ENCODE measurements around the gene RPS19. TPM values are rescaled to one million over a fixed set of nuclear protein-coding genes. Genes with fewer than 3 reads are reported as not detected.

RPS19 gene
- 1,349 TPM for total RNA-seq (2021; ENCODE audit: unreplicated experiment)
- 1,726 TPM for polyA plus RNA-seq (2012; ENCODE audit: insufficient read length)
- percentile 98 among the genes with signal in this experiment for Bru-seq, nascent RNA
- percentile 92 among the genes with signal in this experiment for BruChase-seq, experiment 1, labeled RNA remaining after a 2-hour chase
- percentile 94 among the genes with signal in this experiment for BruChase-seq, experiment 2, labeled RNA remaining after a 6-hour chase
- long read RNA-seq, transcript RPS19-206 (6 exons, 2,359 nt): major isoform, 648 of 759 reads
- long read RNA-seq, transcript RPS19-207 (6 exons, 668 nt): minor isoform, 7 of 759 reads
- long read RNA-seq, partial matches to known transcripts: 74 of 759 reads
- long read RNA-seq, other reads (novel, unspliced or antisense): 26 of 759 reads

- POLR2A ChIA-PET: interaction anchor here (0.6 to 1.4 kb wide), 2 partner anchors 11 to 39 kb away, joined by 4 to 9 read pairs; no protein-coding TSS in a partner anchor
- peak; percentile 92 for ATAC-seq
- no TSS peak for BruUV-seq (replicated peaks)
- CTCF ChIA-PET: interaction anchor here (0.5 to 0.7 kb wide), 2 partner anchors 17 to 83 kb away, joined by 3 to 7 read pairs; no protein-coding TSS in a partner anchor
- Histone ChIP-seq H3K27me3 (ENCODE audit: control insufficient read depth, insufficient read depth, low read length) (no peaks in the 10 kb centered on the region), H3K4me1 (ENCODE audit: control insufficient read depth, insufficient read depth, low read length) (peaks cover 28% of the 10 kb centered on the region), H3K27ac (ENCODE audit: low read length) (peak within 1 kb of the TSS; percentile 94), H3K36me3 (ENCODE audit: control insufficient read depth, insufficient read depth, low read length) (peaks cover 29% of the 10 kb centered on the region), H3K4me3 (ENCODE audit: low read depth in 2 of 2, low read length in 2 of 2) (peak within 1 kb of the TSS; percentile 94), H3K9me3 (ENCODE audit: control insufficient read depth, insufficient read depth, low read depth, low read length) (no peaks in the 10 kb centered on the region)
- intact Hi-C loops (cut with micrococcal nuclease; ENCODE audit: unreplicated experiment): no loop called here
- in situ Hi-C loops (cut with HindIII; ENCODE audit: low pct_unique_long_range_greater_than_20kb, low sequenced_read_pairs): no loop called here
- DNase-seq (ENCODE audit: low read depth, low spot score): peak; percentile 87
- TF ChIP-seq POLR2AphosphoS5 (IDR thresholded peaks at IDR 0.05; ENCODE audit: low read depth, low read length): peak; percentile 89
- peak; percentile 75 for TF ChIP-seq TCF7L2 (IDR thresholded peaks at IDR 0.05; ENCODE audit: low read depth, low read length)
- peak; percentile 49; the same call in 1 of the 2 replicates for TF ChIP-seq SIN3A (IDR thresholded peaks at IDR 0.05; ENCODE audit: borderline replicate concordance, insufficient read depth, low read depth, low read length)
- TF ChIP-seq, protein P1, sequence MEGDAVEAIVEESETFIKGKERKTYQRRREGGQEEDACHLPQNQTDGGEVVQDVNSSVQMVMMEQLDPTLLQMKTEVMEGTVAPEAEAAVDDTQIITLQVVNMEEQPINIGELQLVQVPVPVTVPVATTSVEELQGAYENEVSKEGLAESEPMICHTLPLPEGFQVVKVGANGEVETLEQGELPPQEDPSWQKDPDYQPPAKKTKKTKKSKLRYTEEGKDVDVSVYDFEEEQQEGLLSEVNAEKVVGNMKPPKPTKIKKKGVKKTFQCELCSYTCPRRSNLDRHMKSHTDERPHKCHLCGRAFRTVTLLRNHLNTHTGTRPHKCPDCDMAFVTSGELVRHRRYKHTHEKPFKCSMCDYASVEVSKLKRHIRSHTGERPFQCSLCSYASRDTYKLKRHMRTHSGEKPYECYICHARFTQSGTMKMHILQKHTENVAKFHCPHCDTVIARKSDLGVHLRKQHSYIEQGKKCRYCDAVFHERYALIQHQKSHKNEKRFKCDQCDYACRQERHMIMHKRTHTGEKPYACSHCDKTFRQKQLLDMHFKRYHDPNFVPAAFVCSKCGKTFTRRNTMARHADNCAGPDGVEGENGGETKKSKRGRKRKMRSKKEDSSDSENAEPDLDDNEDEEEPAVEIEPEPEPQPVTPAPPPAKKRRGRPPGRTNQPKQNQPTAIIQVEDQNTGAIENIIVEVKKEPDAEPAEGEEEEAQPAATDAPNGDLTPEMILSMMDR (IDR thresholded peaks at IDR 0.05): no peak; the same call in 1 of the 2 replicates
- no peak for TF ChIP-seq REST (IDR thresholded peaks at IDR 0.05; ENCODE audit: insufficient read depth in 1 of 2, low read depth in 2 of 2, low read length in 1 of 2)
These were observed at the start of gene RPS19 for GRCh38 chr19:41859618-41860418. TSS of gene RPS19 (plus strand) at chr19:41860255. CDS start at chr19:41860775, 520 bp downstream.

GRCh38 chr19:41810301-41810700, 49.8 kb upstream of the RPS19 start:
- no peak overlapping the region for H3K4me3 ChIP-seq (ENCODE audit: low read depth in 2 of 2, low read length in 2 of 2)
- in situ Hi-C loops (cut with HindIII; ENCODE audit: low pct_unique_long_range_greater_than_20kb, low sequenced_read_pairs): no loop called here
- no peak overlapping the region for H3K27ac ChIP-seq (ENCODE audit: low read length)
- no peaks in the 10 kb centered on the region for H3K27me3 ChIP-seq (ENCODE audit: control insufficient read depth, insufficient read depth, low read length)
- intact Hi-C loops (cut with micrococcal nuclease; ENCODE audit: unreplicated experiment): no loop called here
- no peaks in the 10 kb centered on the region for H3K4me1 ChIP-seq (ENCODE audit: control insufficient read depth, insufficient read depth, low read length)
- TF ChIP-seq, protein P1 (IDR thresholded peaks at IDR 0.05): no peak
- TF ChIP-seq POLR2AphosphoS5 (IDR thresholded peaks at IDR 0.05; ENCODE audit: low read depth, low read length) (no peak), TCF7L2 (IDR thresholded peaks at IDR 0.05; ENCODE audit: low read depth, low read length) (no peak), REST (IDR thresholded peaks at IDR 0.05; ENCODE audit: insufficient read depth in 1 of 2, low read depth in 2 of 2, low read length in 1 of 2) (no peak), SIN3A (IDR thresholded peaks at IDR 0.05; ENCODE audit: borderline replicate concordance, insufficient read depth, low read depth, low read length) (no peak)
- ChIA-PET POLR2A (no interaction called here), CTCF (no interaction called here)
- DNase-seq (ENCODE audit: low read depth, low spot score) (no peak), ATAC-seq (no peak)
- BruUV-seq (replicated peaks): no TSS peak
- H3K36me3 ChIP-seq (ENCODE audit: control insufficient read depth, insufficient read depth, low read length): no peaks in the 10 kb centered on the region
- no peaks in the 10 kb centered on the region for H3K9me3 ChIP-seq (ENCODE audit: control insufficient read depth, insufficient read depth, low read depth, low read length)
